ENCODE data around the gene PATJ. TPM values are rescaled to one million over a fixed set of nuclear protein-coding genes. Genes with fewer than 3 reads are reported as not detected.
"Not testable (repeated sequence)": the region's sequence is repeated elsewhere in the genome, so short reads cannot be mapped to it uniquely, and the experiment has no call there.

Gene PATJ
- total and polyA plus RNA-seq, 8 donors: 14.8 to 45.4 (median 27.9) TPM

DNA sequence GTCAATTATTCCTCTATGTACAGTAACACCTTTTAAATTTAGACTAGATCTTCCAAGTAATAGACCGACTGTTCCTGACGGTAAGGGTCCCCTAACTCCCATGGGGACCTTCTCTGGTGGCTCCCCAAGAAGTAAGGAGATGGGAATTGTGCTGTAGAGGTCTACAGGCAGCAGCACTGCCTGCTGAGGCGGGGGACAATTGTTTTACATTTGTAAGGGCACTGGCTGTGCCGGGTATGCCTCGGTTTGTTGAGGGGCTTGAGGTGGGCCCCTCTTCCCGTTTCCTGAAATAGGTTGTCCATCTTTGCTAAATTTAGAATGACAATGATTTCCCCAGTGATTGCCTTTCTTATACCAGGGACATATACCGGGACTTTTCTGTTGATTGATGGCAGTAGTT lies 439.3 kb downstream of the PATJ start:
- WGBS, 2 donors: 73 to 75% methylated on average over 7 of the region's 7 CpGs
- no peak for FAIRE-seq

GRCh38 chr1:62182157-62182556 lies 439.9 kb downstream of the PATJ start:
- H3K4me3 ChIP-seq; FAIRE-seq; H3K27me3 ChIP-seq; intact Hi-C loops (cut with DNase I); H3K27ac ChIP-seq; ATAC-seq; H3K9me3 ChIP-seq; DNase-seq; H3K36me3 ChIP-seq; H3K4me1 ChIP-seq: not testable (repeated sequence)
- WGBS, 2 donors: 72 to 78% methylated on average over 8 of the region's 8 CpGs

More for the DNA sequence above, 439.3 kb downstream of the PATJ start:
- Histone ChIP-seq H3K4me1 (no peaks in the 10 kb centered on the region), H3K9me3 (no peaks in the 10 kb centered on the region), H3K4me3 (no peak overlapping the region), H3K36me3 (no peaks in the 10 kb centered on the region), H3K27ac (no peak overlapping the region), H3K27me3 (no peaks in the 10 kb centered on the region)
- intact Hi-C loops (cut with DNase I): no loop called here
- ATAC-seq: no peak
- no peak for TF ChIP-seq CTCF (IDR thresholded peaks at IDR 0.05)
- no peak for DNase-seq

DNA sequence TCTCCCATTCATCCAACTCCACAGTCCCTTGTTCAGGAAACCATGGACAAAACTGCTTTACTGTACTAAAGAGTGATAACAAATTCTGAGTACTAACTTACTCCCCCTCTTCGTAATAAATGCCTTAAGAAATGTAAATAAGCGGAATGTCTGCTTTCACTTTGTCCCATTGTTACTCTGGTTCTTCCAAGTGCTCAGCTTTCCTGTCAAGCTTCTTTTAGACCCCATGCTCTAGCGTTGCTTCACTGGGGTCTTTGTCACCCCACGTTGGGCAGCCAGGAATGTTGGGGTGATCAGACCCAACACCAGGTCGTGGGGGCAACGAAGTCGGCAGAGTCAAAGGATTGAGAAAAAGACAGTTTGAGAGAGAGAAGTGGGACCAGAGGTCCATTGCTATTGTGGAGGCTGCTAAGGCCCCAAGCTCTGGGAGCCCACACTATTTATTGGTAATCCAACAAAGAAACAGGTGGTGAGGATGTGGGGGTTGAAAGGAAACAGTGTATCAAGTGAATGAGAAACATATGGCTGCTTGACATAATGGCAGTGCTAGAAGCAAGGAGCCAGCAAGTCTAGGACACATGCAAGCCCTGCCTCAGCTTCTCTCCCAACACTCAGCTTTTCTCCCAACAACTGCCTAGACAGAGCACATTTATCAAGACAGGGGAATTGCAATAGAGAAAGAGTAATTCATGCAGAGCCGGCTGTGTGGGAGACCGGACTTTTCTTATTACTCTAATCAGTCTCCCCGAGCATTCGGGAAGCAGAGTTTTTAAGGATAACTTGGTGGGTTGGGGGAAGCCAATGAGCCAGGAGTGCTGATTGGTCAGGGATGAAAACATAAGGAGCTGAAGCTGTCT lies 441.1 kb downstream of the PATJ start:
- H3K27ac ChIP-seq; ATAC-seq; FAIRE-seq; H3K36me3 ChIP-seq; H3K27me3 ChIP-seq; H3K9me3 ChIP-seq; DNase-seq; H3K4me1 ChIP-seq; H3K4me3 ChIP-seq; intact Hi-C loops (cut with DNase I): not testable (repeated sequence)
- 70 to 79% methylated on average over 11 of the region's 11 CpGs for WGBS, 2 donors

DNA sequence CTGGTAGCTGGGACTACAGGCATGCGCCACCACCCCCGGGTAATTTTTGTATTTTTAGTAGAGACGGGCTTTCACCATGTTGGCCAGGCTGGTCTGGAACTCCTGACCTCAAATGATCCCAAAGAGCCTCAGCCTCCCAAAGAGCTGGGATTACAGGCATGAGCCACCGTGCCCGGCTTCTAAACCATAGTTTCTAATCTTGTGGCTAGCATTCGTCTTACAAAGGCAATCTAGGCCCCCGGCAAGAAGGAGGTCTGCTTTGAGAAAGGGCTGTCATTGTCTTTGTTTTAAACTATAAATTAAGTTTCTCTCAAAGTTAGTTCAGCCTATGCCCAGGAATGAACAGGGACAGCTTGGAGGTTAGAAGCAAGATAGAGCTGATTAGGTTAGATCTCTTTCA lies 442.1 kb downstream of the PATJ start:
- 84 to 85% methylated on average over 7 of the region's 7 CpGs for WGBS, 2 donors

GRCh38 chr1:62185233-62185632 lies 443.0 kb downstream of the PATJ start:
- DNase-seq: not testable (repeated sequence)
- 90 to 93% methylated on average over 6 of the region's 6 CpGs for WGBS, 2 donors

More for the DNA sequence above, 442.1 kb downstream of the PATJ start:
- H3K27me3 ChIP-seq: no peaks in the 10 kb centered on the region
- no peak for TF ChIP-seq CTCF (IDR thresholded peaks at IDR 0.05)
- no peak for FAIRE-seq
- H3K36me3 ChIP-seq: no peaks in the 10 kb centered on the region
- H3K9me3 ChIP-seq: no peaks in the 10 kb centered on the region
- no peaks in the 10 kb centered on the region for H3K4me1 ChIP-seq
- DNase-seq: no peak
- ATAC-seq: no peak
- H3K27ac ChIP-seq: no peak overlapping the region
- no peak overlapping the region for H3K4me3 ChIP-seq
- intact Hi-C loops (cut with DNase I): no loop called here

GRCh38 chr1:62185677-62186076 lies 443.4 kb downstream of the PATJ start:
- Histone ChIP-seq H3K27ac (no peak overlapping the region), H3K9me3 (no peaks in the 10 kb centered on the region), H3K4me3 (no peak overlapping the region), H3K4me1 (no peaks in the 10 kb centered on the region), H3K27me3 (no peaks in the 10 kb centered on the region), H3K36me3 (no peaks in the 10 kb centered on the region)
- FAIRE-seq: no peak
- no peak for TF ChIP-seq CTCF (IDR thresholded peaks at IDR 0.05)
- intact Hi-C loops (cut with DNase I): no loop called here
- DNase-seq: no peak
- WGBS, 2 donors: 84 to 87% methylated on average over 3 of the region's 3 CpGs
- ATAC-seq: no peak

More at GRCh38 chr1:62185233-62185632, 443.0 kb downstream of the PATJ start:
- ATAC-seq; H3K27ac ChIP-seq; FAIRE-seq; H3K4me1 ChIP-seq; H3K36me3 ChIP-seq; H3K9me3 ChIP-seq; H3K4me3 ChIP-seq; intact Hi-C loops (cut with DNase I); H3K27me3 ChIP-seq: not testable (repeated sequence)
